GM18519 (cell line): Measurements from ENCODE around the gene CTBP2.
"Not testable (repeated sequence)": the region's sequence is repeated elsewhere in the genome, so short reads cannot be mapped to it uniquely, and the experiment has no call there.

Experiments
- ATAC-seq: cut with Tn5 transposase; IDR thresholded peaks from one replicate; pipeline ENCODE4 v1.9.1; 2021; ENCODE audit warnings: mild to moderate bottlenecking, moderate library complexity; ENCODE audit not compliant: unreplicated experiment, low FRiP score

Gene CTBP2

GRCh38 chr10:125160856-125161706 lies 718 bp upstream of the CTBP2 start:
- ATAC-seq: no peak

- no peak for ATAC-seq
These were observed 854 bp downstream of the CTBP2 start for GRCh38 chr10:125159486-125159931.

- ATAC-seq: no peak
These were observed 1.5 kb downstream of the CTBP2 start for GRCh38 chr10:125158601-125159485.

- ATAC-seq: no peak
These were observed 2.1 kb downstream of the CTBP2 start for GRCh38 chr10:125158275-125158600.

- no peak for ATAC-seq
These were observed 2.9 kb downstream of the CTBP2 start for GRCh38 chr10:125157505-125157904.

- no peak for ATAC-seq
These were observed 3.5 kb downstream of the CTBP2 start for GRCh38 chr10:125156739-125157480.

- ATAC-seq: no peak
These were observed 4.2 kb downstream of the CTBP2 start for GRCh38 chr10:125156196-125156595.

GRCh38 chr10:125155101-125155500 lies 5.3 kb downstream of the CTBP2 start:
- no peak for ATAC-seq

- ATAC-seq: no peak
These were observed 5.8 kb downstream of the CTBP2 start for GRCh38 chr10:125154529-125154928.

- ATAC-seq: no peak
These were observed 6.5 kb downstream of the CTBP2 start for GRCh38 chr10:125153703-125154490.

GRCh38 chr10:125152450-125153368 lies 7.7 kb downstream of the CTBP2 start:
- ATAC-seq: no peak

- ATAC-seq: no peak
These were observed 8.6 kb downstream of the CTBP2 start for GRCh38 chr10:125151553-125152449.

GRCh38 chr10:125151170-125151552 lies 9.2 kb downstream of the CTBP2 start:
- ATAC-seq: no peak

- not testable (repeated sequence) for ATAC-seq
These were observed 9.8 kb downstream of the CTBP2 start for GRCh38 chr10:125150376-125151083.

GRCh38 chr10:125149680-125150047 lies 10.7 kb downstream of the CTBP2 start:
- ATAC-seq: no peak

- no peak for ATAC-seq
These were observed 11.2 kb downstream of the CTBP2 start for GRCh38 chr10:125149036-125149679.

- no peak for ATAC-seq
These were observed 11.8 kb downstream of the CTBP2 start for GRCh38 chr10:125148528-125148927.
